ENCODE results near the gene P2RY14. TPM values are rescaled to one million over a fixed set of nuclear protein-coding genes. Genes with fewer than 3 reads are reported as not detected.

Gene P2RY14
- total and polyA plus RNA-seq, 2 donors from 2014 or later = 0.54 to 2.4 TPM

GRCh38 chr3:151168269-151169094 lies 109.9 kb downstream of the P2RY14 start:
- H3K9ac ChIP-seq (ENCODE audit: low read length in 3 of 3) = no peak overlapping the region
- H3K4me3 ChIP-seq (ENCODE audit: low read length in 3 of 3) = no peak overlapping the region
- H3K4me1 ChIP-seq (ENCODE audit: control insufficient read depth in 2 of 3, insufficient read depth in 2 of 3, low read depth in 1 of 3, low read length in 3 of 3) = no peaks in the 10 kb centered on the region
- no peak overlapping the region for H3K27ac ChIP-seq (ENCODE audit: low read depth in 2 of 2, low read length in 2 of 2)
- DNase-seq = peak; percentile 64 to 84 (median 77)
- intact Hi-C loops (cut with DNase I) = no loop called here
- no peaks in the 10 kb centered on the region for H3K27me3 ChIP-seq (ENCODE audit: control insufficient read depth, insufficient read depth, low read length)
- no peak for FAIRE-seq
- TF ChIP-seq, protein P1, sequence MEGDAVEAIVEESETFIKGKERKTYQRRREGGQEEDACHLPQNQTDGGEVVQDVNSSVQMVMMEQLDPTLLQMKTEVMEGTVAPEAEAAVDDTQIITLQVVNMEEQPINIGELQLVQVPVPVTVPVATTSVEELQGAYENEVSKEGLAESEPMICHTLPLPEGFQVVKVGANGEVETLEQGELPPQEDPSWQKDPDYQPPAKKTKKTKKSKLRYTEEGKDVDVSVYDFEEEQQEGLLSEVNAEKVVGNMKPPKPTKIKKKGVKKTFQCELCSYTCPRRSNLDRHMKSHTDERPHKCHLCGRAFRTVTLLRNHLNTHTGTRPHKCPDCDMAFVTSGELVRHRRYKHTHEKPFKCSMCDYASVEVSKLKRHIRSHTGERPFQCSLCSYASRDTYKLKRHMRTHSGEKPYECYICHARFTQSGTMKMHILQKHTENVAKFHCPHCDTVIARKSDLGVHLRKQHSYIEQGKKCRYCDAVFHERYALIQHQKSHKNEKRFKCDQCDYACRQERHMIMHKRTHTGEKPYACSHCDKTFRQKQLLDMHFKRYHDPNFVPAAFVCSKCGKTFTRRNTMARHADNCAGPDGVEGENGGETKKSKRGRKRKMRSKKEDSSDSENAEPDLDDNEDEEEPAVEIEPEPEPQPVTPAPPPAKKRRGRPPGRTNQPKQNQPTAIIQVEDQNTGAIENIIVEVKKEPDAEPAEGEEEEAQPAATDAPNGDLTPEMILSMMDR (IDR thresholded peaks at IDR 0.05; ENCODE audit: borderline replicate concordance, extremely low read depth, insufficient read depth) = peak; percentile 83
- H3K9me3 ChIP-seq (ENCODE audit: control insufficient read depth in 2 of 3, insufficient read depth in 1 of 3, low read length in 3 of 3) = no peaks in the 10 kb centered on the region
- no peaks in the 10 kb centered on the region for H3K36me3 ChIP-seq (ENCODE audit: control insufficient read depth in 2 of 3, insufficient read depth in 3 of 3, low read length in 3 of 3)

- Histone ChIP-seq H3K36me3 (ENCODE audit: control insufficient read depth in 2 of 3, insufficient read depth in 3 of 3, low read length in 3 of 3) (no peaks in the 10 kb centered on the region), H3K9me3 (ENCODE audit: control insufficient read depth in 2 of 3, insufficient read depth in 1 of 3, low read length in 3 of 3) (no peaks in the 10 kb centered on the region), H3K4me3 (ENCODE audit: low read length in 3 of 3) (no peak overlapping the region), H3K27me3 (ENCODE audit: control insufficient read depth, insufficient read depth, low read length) (no peaks in the 10 kb centered on the region), H3K4me1 (ENCODE audit: control insufficient read depth in 2 of 3, insufficient read depth in 2 of 3, low read depth in 1 of 3, low read length in 3 of 3) (no peaks in the 10 kb centered on the region), H3K9ac (ENCODE audit: low read length in 3 of 3) (no peak overlapping the region), H3K27ac (ENCODE audit: low read depth in 2 of 2, low read length in 2 of 2) (no peak overlapping the region)
- TF ChIP-seq, protein P1 (IDR thresholded peaks at IDR 0.05; ENCODE audit: borderline replicate concordance, extremely low read depth, insufficient read depth) = no peak
- DNase-seq (no peak), FAIRE-seq (no peak)
- intact Hi-C loops (cut with DNase I) = no loop called here
Measured at GRCh38 chr3:151166161-151166560, 112.2 kb downstream of the P2RY14 start.

DNA sequence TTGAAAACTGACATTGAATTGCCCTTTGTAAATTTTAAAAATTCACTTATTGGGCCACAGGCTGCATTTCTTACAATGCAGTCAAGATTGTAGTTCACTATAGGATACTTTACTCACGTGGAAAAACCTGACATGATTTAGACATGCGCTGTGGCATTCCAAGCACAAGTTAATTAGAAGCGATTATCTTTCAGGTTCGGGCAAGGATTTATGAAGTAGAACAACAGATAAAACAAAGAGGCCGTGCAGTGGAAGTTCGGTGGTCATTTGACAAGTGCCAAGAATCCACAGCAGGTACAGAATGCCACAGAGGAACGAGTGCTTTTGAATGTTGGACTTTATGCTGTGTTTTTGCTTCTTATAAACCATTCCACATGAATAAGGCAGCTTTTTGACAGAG lies 113.1 kb downstream of the P2RY14 start:
- no peaks in the 10 kb centered on the region for H3K27me3 ChIP-seq (ENCODE audit: control insufficient read depth, insufficient read depth, low read length)
- DNase-seq (peak in 3 of 5 donors; percentile 62 to 89 (median 84)), FAIRE-seq (no peak)
- intact Hi-C loops (cut with DNase I) = no loop called here
- H3K9ac ChIP-seq (ENCODE audit: low read length in 3 of 3) = no peak overlapping the region
- no peaks in the 10 kb centered on the region for H3K36me3 ChIP-seq (ENCODE audit: control insufficient read depth in 2 of 3, insufficient read depth in 3 of 3, low read length in 3 of 3)
- no peak overlapping the region for H3K27ac ChIP-seq (ENCODE audit: low read depth in 2 of 2, low read length in 2 of 2)
- H3K4me3 ChIP-seq (ENCODE audit: low read length in 3 of 3) = no peak overlapping the region
- no peaks in the 10 kb centered on the region for H3K4me1 ChIP-seq (ENCODE audit: control insufficient read depth in 2 of 3, insufficient read depth in 2 of 3, low read depth in 1 of 3, low read length in 3 of 3)
- TF ChIP-seq, protein P1 (IDR thresholded peaks at IDR 0.05; ENCODE audit: borderline replicate concordance, extremely low read depth, insufficient read depth) = no peak
- H3K9me3 ChIP-seq (ENCODE audit: control insufficient read depth in 2 of 3, insufficient read depth in 1 of 3, low read length in 3 of 3) = no peaks in the 10 kb centered on the region

Other genes starting within 250 kb of the P2RY14 start
- gene MED12L, start 192.9 kb downstream of the P2RY14 start, total RNA-seq = 0.82 TPM
- 0.13 TPM for gene MED12L, start 192.9 kb downstream of the P2RY14 start, polyA plus RNA-seq (ENCODE audit: insufficient read depth, low read depth, low replicate concordance)
- gene GPR171, start 75.3 kb downstream of the P2RY14 start, total RNA-seq = 4.9 TPM
- 0.47 TPM for gene GPR171, start 75.3 kb downstream of the P2RY14 start, polyA plus RNA-seq (ENCODE audit: insufficient read depth, low read depth, low replicate concordance)
- 0.72 TPM for gene GPR87, start 38.3 kb upstream of the P2RY14 start, total RNA-seq
- not detected for gene GPR87, start 38.3 kb upstream of the P2RY14 start, polyA plus RNA-seq (ENCODE audit: insufficient read depth, low read depth, low replicate concordance)
- gene P2RY13, start 51.0 kb upstream of the P2RY14 start, total RNA-seq = 2.5 TPM
- gene P2RY13, start 51.0 kb upstream of the P2RY14 start, polyA plus RNA-seq (ENCODE audit: insufficient read depth, low read depth, low replicate concordance) = 0.71 TPM
- gene P2RY12, start 106.2 kb upstream of the P2RY14 start, total RNA-seq = 2.2 TPM
- not detected for gene P2RY12, start 106.2 kb upstream of the P2RY14 start, polyA plus RNA-seq (ENCODE audit: insufficient read depth, low read depth, low replicate concordance)
- 0.63 TPM for gene IGSF10, start 182.5 kb upstream of the P2RY14 start, total RNA-seq
- gene IGSF10, start 182.5 kb upstream of the P2RY14 start, polyA plus RNA-seq (ENCODE audit: insufficient read depth, low read depth, low replicate concordance) = 0.82 TPM